ENCODE results near the gene SORBS2. TPM values are rescaled to one million over a fixed set of nuclear protein-coding genes. Genes with fewer than 3 reads are reported as not detected.

The SORBS2 gene
- total and polyA plus RNA-seq, 2 donors (not counting 1 experiment from before 2014, with no cell fraction given), result 0.25 to 0.89 TPM

DNA sequence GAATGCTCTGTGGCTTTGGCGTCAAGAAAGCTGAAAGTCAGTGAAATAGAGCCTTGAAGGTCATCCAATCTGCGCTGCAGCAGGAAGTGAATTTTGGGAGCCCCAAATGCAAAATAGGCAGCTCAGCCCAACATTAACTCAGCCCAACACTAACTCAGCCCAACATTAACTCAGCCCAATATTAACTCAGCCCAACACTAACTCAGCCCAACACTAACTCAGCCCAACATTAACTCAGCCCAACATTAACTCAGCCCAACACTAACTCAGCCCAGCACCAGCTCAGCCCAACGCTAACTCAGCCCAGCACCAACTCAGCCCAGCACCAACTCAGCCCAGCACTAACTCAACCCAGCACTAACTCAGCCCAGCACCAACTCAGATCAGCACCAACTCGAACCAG is 71.5 kb downstream of the SORBS2 start:
- no peak for DNase-seq
- TF ChIP-seq, protein P1, sequence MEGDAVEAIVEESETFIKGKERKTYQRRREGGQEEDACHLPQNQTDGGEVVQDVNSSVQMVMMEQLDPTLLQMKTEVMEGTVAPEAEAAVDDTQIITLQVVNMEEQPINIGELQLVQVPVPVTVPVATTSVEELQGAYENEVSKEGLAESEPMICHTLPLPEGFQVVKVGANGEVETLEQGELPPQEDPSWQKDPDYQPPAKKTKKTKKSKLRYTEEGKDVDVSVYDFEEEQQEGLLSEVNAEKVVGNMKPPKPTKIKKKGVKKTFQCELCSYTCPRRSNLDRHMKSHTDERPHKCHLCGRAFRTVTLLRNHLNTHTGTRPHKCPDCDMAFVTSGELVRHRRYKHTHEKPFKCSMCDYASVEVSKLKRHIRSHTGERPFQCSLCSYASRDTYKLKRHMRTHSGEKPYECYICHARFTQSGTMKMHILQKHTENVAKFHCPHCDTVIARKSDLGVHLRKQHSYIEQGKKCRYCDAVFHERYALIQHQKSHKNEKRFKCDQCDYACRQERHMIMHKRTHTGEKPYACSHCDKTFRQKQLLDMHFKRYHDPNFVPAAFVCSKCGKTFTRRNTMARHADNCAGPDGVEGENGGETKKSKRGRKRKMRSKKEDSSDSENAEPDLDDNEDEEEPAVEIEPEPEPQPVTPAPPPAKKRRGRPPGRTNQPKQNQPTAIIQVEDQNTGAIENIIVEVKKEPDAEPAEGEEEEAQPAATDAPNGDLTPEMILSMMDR (IDR thresholded peaks at IDR 0.05), result no peak
- no peak for TF ChIP-seq EZH2 (IDR thresholded peaks at IDR 0.05; ENCODE audit: borderline replicate concordance, insufficient read depth, low read depth, low read length, poor library complexity, severe bottlenecking)
- POLR2A ChIA-PET, result no interaction called here
- Mint-ChIP-seq H3K27me3 (peaks cover 6% of the 10 kb centered on the region), H3K4me3 (no peak overlapping the region), H3K4me1 (no peaks in the 10 kb centered on the region), H3K27ac (no peak overlapping the region), H3K9me3 (ENCODE audit: insufficient read depth) (no peaks in the 10 kb centered on the region)
- no peaks in the 10 kb centered on the region for H4K20me1 ChIP-seq (ENCODE audit: control insufficient read depth, insufficient read depth, low read length, poor library complexity, severe bottlenecking)
- H3K4me2 ChIP-seq (replicated peaks; ENCODE audit: low read depth, low read length, poor library complexity, severe bottlenecking), result no peak overlapping the region
- H3K4me1 ChIP-seq (ENCODE audit: control insufficient read depth in 2 of 2, insufficient read depth in 2 of 2, low read length in 2 of 2), result peaks cover 0 to 3% of the 10 kb centered on the region in 2 donors
- no peak for ATAC-seq (ENCODE audit: low read depth)
- H3K9ac ChIP-seq (ENCODE audit: low read length), result no peak overlapping the region
- CTCF ChIA-PET, result no interaction called here
- H3K9me3 ChIP-seq (ENCODE audit: control extremely low read depth in 1 of 3, control insufficient read depth in 2 of 3, insufficient read depth in 1 of 3, low read length in 2 of 3), result no peaks in the 10 kb centered on the region
- 72% methylated on average over 4 of the region's 4 CpGs for WGBS (ENCODE audit: insufficient coverage)
- H3K27me3 ChIP-seq (replicated peaks in 1 of 4; ENCODE audit: control extremely low read depth in 1 of 4, control insufficient read depth in 3 of 4, insufficient read depth in 4 of 4, low read length in 3 of 4), result no peaks in the 10 kb centered on the region
- H3K36me3 ChIP-seq (replicated peaks in 1 of 2; ENCODE audit: control extremely low read depth in 1 of 2, control insufficient read depth in 1 of 2, extremely low read depth in 1 of 2, insufficient read depth in 2 of 2, low read length in 1 of 2), result no peaks in the 10 kb centered on the region
- intact Hi-C loops (cut with micrococcal nuclease), result no loop called here
- no peak overlapping the region for H2AFZ ChIP-seq (ENCODE audit: insufficient read depth, low read depth, low read length, poor library complexity, severe bottlenecking)
- no peak overlapping the region for H3K4me3 ChIP-seq (ENCODE audit: control extremely low read depth in 1 of 5, extremely low read depth in 1 of 5, insufficient read depth in 1 of 5, low read depth in 2 of 5, low read length in 4 of 5)
- no peak overlapping the region for H3K27ac ChIP-seq (ENCODE audit: low read length in 2 of 2)
- H3K79me2 ChIP-seq (ENCODE audit: control insufficient read depth, insufficient read depth, low read length), result no peaks in the 10 kb centered on the region

DNA sequence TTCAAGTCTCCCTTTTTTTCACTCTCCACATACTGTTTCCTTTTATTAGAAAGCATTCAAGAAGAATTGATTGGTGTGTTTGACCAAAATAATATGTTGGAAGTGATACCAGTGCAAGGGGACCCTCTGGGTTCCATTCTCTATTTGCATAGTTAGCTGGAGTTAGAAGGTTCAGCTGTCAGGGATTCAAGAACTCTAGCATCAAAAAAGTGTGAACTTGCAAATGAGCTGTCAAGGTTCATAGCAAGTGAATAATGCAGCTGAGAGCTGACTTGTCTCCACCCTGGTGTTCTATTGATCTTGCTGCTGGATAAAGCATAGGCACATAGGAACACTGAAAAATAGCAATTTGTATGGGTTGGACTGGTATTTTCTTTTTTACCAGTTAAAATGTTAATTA is 73.2 kb downstream of the SORBS2 start:
- ChIA-PET CTCF (no interaction called here), POLR2A (no interaction called here)
- Mint-ChIP-seq H3K27me3 (peaks cover 11% of the 10 kb centered on the region), H3K4me3 (no peak overlapping the region), H3K4me1 (peaks cover 6% of the 10 kb centered on the region), H3K9me3 (ENCODE audit: insufficient read depth) (no peaks in the 10 kb centered on the region), H3K27ac (no peak overlapping the region)
- no peak overlapping the region for H3K9ac ChIP-seq (ENCODE audit: low read length)
- no peaks in the 10 kb centered on the region for H3K79me2 ChIP-seq (ENCODE audit: control insufficient read depth, insufficient read depth, low read length)
- no peak overlapping the region for H2AFZ ChIP-seq (ENCODE audit: insufficient read depth, low read depth, low read length, poor library complexity, severe bottlenecking)
- no peaks in the 10 kb centered on the region for H4K20me1 ChIP-seq (ENCODE audit: control insufficient read depth, insufficient read depth, low read length, poor library complexity, severe bottlenecking)
- DNase-seq (no peak), ATAC-seq (ENCODE audit: low read depth) (no peak)
- peaks cover 5 to 13% of the 10 kb centered on the region in 2 donors for H3K4me1 ChIP-seq (ENCODE audit: control insufficient read depth in 2 of 2, insufficient read depth in 2 of 2, low read length in 2 of 2)
- intact Hi-C loops (cut with micrococcal nuclease), result no loop called here
- H3K27ac ChIP-seq (ENCODE audit: low read length in 2 of 2), result no peak overlapping the region
- H3K27me3 ChIP-seq (replicated peaks in 1 of 4; ENCODE audit: control extremely low read depth in 1 of 4, control insufficient read depth in 3 of 4, insufficient read depth in 4 of 4, low read length in 3 of 4), result no peaks in the 10 kb centered on the region
- no peaks in the 10 kb centered on the region for H3K36me3 ChIP-seq (replicated peaks in 1 of 2; ENCODE audit: control extremely low read depth in 1 of 2, control insufficient read depth in 1 of 2, extremely low read depth in 1 of 2, insufficient read depth in 2 of 2, low read length in 1 of 2)
- H3K4me3 ChIP-seq (ENCODE audit: control extremely low read depth in 1 of 5, extremely low read depth in 1 of 5, insufficient read depth in 1 of 5, low read depth in 2 of 5, low read length in 4 of 5), result no peak overlapping the region
- no peaks in the 10 kb centered on the region for H3K9me3 ChIP-seq (ENCODE audit: control extremely low read depth in 1 of 3, control insufficient read depth in 2 of 3, insufficient read depth in 1 of 3, low read length in 2 of 3)
- H3K4me2 ChIP-seq (replicated peaks; ENCODE audit: low read depth, low read length, poor library complexity, severe bottlenecking), result no peak overlapping the region
- TF ChIP-seq EZH2 (IDR thresholded peaks at IDR 0.05; ENCODE audit: borderline replicate concordance, insufficient read depth, low read depth, low read length, poor library complexity, severe bottlenecking), result no peak
- TF ChIP-seq, protein P1 (IDR thresholded peaks at IDR 0.05), result no peak
